ENCODE results near the gene CBX5.
"Not testable (repeated sequence)": the region's sequence is repeated elsewhere in the genome, so short reads cannot be mapped to it uniquely, and the experiment has no call there.

CBX5 gene

DNA sequence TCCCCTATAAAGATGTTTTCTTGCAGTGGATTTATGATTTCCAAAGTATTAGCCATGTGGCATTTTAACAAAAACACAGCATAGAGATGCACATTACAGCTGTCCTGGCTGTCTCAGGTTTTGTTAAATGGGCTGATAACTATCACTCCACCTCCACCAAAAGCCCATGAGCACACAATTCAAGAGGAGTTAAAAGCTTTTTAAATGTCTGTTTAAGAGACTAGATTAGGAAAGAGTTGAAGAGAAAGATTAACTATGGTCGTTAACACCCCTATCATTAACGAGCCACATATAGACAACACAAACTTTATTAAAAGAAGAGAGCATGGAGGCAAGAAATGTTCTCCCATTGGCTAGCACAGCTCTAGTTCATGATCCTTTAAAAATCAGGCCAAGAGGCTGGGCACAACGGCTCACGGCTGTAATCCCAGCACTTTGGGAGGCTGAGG lies 14.5 kb downstream of the CBX5 start:
- no peak for DNase-seq (ENCODE audit: low read depth in 2 of 2)

GRCh38 chr12:54262403-54262925 lies 17.5 kb downstream of the CBX5 start:
- DNase-seq (ENCODE audit: low read depth in 2 of 2) = no peak

DNA sequence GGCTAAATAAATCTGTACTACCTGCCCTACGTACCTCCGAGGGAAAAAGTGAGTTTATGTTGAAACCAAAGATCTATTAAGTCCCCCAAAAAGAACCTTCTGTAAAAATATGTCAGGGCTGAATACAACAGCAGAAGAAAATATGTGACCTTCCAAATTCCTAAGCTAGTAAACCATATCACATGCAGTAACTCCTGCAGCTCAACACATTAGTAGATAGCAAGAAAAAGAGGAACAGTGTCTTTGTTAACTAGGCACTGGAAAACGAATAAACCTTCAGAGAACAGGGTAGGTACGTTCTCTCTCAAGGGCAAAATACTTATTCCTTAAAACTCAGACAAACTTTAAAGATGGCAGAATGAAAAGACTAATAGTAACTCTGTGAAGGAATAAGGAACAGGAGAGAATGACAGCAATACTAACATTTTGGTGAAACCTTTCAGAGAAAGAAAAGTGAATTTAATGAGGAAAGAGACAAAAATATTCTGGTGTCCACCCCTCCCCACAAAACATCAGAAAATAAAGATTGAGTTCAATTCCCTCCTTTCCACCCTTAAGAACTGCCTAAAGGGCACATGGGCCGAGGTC lies 18.0 kb downstream of the CBX5 start:
- DNase-seq (ENCODE audit: low read depth in 2 of 2) = no peak

DNA sequence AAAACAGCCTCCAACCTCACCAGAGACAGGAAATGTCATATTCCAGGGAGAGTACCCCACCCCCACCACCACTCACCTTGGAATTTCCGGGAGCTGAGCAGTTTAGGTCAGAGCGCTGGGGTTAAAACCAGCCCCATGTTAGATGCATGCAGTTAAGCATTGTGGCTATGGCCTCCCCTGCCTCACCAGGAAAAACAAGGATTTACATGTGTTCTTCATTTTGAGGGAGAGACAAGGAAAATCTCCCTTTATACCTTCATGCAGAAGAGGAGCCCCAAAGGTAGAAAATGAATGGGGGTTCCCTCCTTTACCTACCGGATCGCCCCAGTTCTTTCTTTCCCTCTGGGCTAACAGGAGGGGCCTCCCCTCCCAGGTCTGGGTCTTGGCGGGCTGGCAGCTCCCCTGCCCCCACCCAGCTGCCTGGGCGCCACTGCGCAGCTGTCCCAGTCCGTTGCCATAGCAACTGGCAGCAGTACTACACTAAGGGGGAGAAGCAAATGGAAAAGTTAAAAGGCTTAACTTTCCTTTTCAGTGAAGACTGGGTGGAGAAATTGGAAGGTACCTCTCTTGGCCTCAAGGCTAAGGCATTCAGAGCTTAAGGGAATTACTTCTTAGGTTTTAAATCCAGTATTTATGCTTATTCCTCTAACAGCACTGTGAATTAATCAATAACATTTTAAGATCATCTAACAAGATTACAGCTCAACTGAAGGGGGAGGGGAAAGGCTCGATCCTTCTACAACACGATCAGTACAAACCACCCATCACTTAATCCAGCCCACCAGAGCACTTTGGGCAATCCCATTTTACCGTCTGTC lies 20.5 kb downstream of the CBX5 start:
- no peak for DNase-seq (ENCODE audit: low read depth in 2 of 2)

DNA sequence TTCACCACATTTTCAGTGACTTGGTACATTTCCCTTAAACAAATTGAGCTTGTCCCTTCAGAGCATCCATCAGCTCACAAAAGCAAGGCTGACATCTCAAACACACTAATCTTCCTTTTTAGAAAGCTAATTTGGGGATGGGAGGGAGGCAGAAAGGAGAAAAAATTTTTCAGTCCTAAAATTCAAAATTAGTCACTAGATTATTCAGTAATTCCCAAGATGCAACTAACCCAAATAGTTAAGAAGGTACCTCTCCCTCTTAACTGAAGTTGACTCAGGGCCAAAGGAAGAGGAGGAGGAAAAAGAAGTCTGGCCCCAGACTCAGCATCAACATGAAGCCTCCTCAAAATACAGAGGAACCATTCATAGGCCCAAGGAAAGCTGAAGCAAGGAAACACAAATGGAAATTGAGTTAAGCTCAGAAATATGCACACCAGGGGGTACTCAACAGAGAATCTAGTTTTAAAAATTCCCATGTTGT lies 21.7 kb downstream of the CBX5 start:
- DNase-seq (ENCODE audit: low read depth in 2 of 2) = no peak

GRCh38 chr12:54257332-54257731 lies 22.6 kb downstream of the CBX5 start:
- no peak for DNase-seq (ENCODE audit: low read depth in 2 of 2)

DNA sequence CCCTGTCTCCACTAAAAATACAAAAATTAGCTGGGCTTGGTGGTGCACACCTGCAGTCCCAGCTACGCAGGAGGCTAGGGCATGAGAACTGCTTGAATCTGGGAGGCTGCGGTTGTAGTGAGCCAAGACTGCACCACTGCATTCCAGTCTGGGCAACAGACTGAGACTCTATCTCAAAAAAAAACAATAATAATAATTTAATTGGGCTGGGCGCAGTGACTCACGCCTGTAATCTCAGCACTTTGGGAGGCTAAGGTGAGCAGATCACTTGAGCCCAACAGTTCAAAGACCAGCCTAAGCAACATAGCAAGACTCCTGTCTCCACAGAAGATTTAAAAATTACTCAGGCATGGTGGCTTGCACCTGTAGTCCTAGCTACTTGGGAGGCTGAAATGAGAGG lies 26.7 kb downstream of the CBX5 start:
- DNase-seq (ENCODE audit: low read depth in 2 of 2) = no peak

- DNase-seq (ENCODE audit: low read depth in 2 of 2) = no peak
Measured at GRCh38 chr12:54251667-54252284, 28.1 kb downstream of the CBX5 start.

GRCh38 chr12:54249489-54249888 lies 30.4 kb downstream of the CBX5 start:
- DNase-seq (ENCODE audit: low read depth in 2 of 2) = no peak

DNA sequence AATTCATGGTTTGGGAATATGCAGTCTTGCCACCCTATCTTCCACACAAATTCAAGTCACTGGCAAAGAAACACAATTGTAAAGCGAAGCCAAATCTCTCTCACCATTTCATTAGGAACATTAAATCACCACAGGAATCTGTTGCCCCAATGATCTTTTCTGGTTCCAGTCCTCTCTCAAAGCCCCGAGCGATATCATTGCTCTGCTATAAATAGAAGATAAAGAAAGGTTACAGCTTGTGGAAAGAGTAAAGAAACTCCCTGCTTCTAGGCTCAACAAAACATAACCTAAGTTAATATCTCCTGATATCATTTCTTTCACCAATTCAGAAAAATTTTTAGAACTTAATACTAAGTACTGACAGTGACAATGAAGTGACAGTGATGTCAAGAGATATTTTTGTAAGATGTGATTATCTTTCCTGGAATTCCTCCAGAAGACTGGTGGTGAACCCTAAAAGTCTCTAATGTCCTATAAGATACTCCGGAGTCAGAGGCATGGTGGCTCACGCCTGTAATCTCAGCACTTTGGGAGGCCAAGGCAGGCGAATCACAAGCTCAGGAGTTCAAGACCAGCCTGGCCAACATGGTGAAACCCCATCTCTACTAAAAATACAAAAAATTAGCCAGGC lies 33.8 kb downstream of the CBX5 start:
- no peak for DNase-seq (ENCODE audit: low read depth in 2 of 2)

GRCh38 chr12:54240971-54241588 lies 38.8 kb downstream of the CBX5 start:
- no peak for DNase-seq (ENCODE audit: low read depth in 2 of 2)

DNA sequence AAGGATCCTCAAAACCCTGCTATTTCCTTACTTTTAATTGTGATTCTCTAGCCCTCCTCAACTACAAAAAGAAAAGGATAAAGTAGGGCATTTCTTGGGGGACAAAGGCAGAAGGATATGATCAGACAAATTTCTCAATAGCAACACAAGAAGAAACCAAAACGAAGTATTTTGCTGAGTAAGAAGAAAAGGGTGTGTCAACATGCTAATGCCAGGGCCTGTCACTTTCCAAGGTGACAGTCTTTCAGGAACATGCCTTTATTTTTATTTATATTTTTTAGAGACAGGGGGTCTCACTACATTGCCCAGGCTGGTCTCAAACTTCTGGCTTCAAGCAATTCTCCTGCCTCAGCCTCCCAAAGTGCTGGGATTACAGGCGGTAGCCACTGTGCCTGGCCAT lies 39.8 kb downstream of the CBX5 start:
- no peak for DNase-seq (ENCODE audit: low read depth in 2 of 2)

DNA sequence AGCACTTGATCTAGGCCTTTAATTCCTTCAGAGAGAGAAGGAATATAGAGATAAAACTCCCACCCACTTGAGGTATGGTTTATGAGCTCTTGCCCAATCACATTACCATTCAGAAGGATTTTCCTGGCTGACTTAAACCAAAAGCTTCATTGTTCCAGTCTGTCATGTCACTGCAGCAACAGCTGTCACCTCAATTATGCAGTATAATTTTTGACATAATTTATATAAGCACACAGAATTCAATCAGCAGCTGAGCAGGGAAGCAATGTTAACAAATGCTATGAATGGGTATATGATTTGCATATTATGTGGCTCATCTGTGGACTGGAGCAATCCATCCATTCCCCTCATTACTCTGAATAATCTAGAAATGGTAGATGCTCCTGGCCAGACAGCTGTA lies 40.3 kb downstream of the CBX5 start:
- no peak for DNase-seq (ENCODE audit: low read depth in 2 of 2)

GRCh38 chr12:54238531-54238930 lies 41.4 kb downstream of the CBX5 start:
- no peak for DNase-seq (ENCODE audit: low read depth in 2 of 2)

- no peak for DNase-seq (ENCODE audit: low read depth in 2 of 2)
Measured at GRCh38 chr12:54232790-54233189, 47.1 kb downstream of the CBX5 start.

DNA sequence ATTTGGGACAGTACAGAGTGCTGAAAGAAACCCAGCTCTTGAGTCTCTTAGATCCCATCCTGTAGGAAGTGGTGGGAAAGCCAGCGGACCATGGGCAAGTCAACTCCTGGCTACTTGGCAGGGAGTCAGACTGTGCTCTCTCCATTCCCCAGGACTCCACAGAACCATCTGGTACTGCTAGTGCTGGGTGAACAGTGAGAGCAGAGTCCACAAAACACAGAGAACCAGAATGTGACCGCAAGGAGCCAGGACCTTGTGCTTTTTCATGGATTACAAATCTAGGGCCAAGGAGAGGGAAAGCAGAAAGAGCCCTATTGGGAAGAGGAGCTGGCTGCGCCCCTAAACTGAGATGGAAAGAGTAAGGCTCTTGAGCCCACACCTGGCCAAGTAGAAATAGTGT lies 48.7 kb downstream of the CBX5 start:
- DNase-seq (ENCODE audit: low read depth in 2 of 2) = not testable (repeated sequence)

GRCh38 chr12:54230555-54230954 lies 49.4 kb downstream of the CBX5 start:
- no peak for DNase-seq (ENCODE audit: low read depth in 2 of 2)

- no peak for DNase-seq (ENCODE audit: low read depth in 2 of 2)
Measured at GRCh38 chr12:54229624-54230212, 50.2 kb downstream of the CBX5 start.

- DNase-seq (ENCODE audit: low read depth in 2 of 2) = no peak
Measured at GRCh38 chr12:54228471-54228870, 51.5 kb downstream of the CBX5 start.

GRCh38 chr12:54227927-54228326 lies 52.0 kb downstream of the CBX5 start:
- not testable (repeated sequence) for DNase-seq (ENCODE audit: low read depth in 2 of 2)

DNA sequence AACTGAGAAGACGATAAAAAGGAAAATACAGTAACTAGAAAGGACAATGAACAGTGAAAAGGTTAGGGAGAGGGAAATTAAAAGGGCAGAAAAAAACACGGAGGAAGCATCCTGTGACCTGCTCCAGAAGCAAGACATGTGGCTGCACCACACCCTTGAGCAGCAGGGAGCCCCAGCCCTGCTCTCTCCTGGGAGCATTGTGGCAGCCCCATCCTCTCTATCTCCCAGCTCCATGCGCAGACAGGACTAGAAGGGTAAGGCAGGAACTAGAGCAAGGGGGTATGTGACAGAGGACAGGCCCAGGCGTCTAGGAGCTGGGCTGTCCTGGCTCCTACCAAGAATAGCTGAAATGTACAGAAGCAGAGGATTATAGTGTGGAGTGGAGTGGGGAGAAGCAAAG lies 52.5 kb downstream of the CBX5 start:
- DNase-seq (ENCODE audit: low read depth in 2 of 2) = no peak

Measured in stimulated activated CD4-positive, alpha-beta T cell treated with anti-CD3 and anti-CD28 coated beads, Interleukin-1b, Interleukin-23, amount 100 ng/mL, for 1 hour (primary cell).